A549 (cell line): Measurements from ENCODE around the gene INPP5B. TPM values are rescaled to one million over a fixed set of nuclear protein-coding genes. Genes with fewer than 3 reads are reported as not detected.
A peak's percentile ranks its signal among the peaks of the same experiment; 100 is the strongest.

Experiments
- ATAC-seq, 2 experiments: fragments of 200-7000 bp in 1 of 2; fragments of >200 bp in 1 of 2; cut with Nextera tagmentation in 1 of 2; cut with Tn5 transposase in 1 of 2; 3 replicates each; pipeline versions ENCODE4 v1.8.0 to v1.9.1; 2018 to 2020; ENCODE audit warnings: mild to moderate bottlenecking in 1 of 2, moderate library complexity in 1 of 2
- CTCF ChIA-PET: fragments of 300-600 bp; sonication (Branson Sonifier 250); formaldehyde crosslinking; extraction: SDS; loops from one replicate; lab custom pipeline; 2021; ENCODE audit warnings: antibody characterized with exemption, inconsistent platforms; lab: Yijun Ruan, JAX
- POLR2A ChIA-PET: fragments of 350-600 bp; formaldehyde crosslinking; extraction: SDS; loops from one replicate; lab custom pipeline; 2021; ENCODE audit warnings: antibody characterized with exemption, inconsistent platforms; lab: Yijun Ruan, JAX
- DNase-seq, 2 experiments: peaks; one replicate each; pipeline versions ENCODE4 v3.0.0 to v3.0.0-alpha.2; 2011 to 2016; ENCODE audit warnings: low read depth in 1 of 2, low spot score in 1 of 2
- FAIRE-seq: peaks from 2 replicates; lab custom pipeline; 2011; peaks lifted over from hg19 to GRCh38; lab: Jason Lieb, UNC
- H3K27ac ChIP-seq, 2 experiments: fragments of >200 bp; sonication (Bioruptor Twin); formaldehyde crosslinking; 3 replicates each; pipeline ENCODE4 v1.5.1; 2016 to 2017
- H3K4me1 ChIP-seq: fragments of >200 bp; sonication (Bioruptor Twin); formaldehyde crosslinking; 3 replicates; pipeline ENCODE4 v1.6.1; 2016
- H3K4me2 ChIP-seq: fragments of >200 bp; sonication (Bioruptor Twin); formaldehyde crosslinking; 3 replicates; pipeline ENCODE4 v1.6.1; 2016
- H3K4me3 ChIP-seq: fragments of >200 bp; sonication (Bioruptor Twin); formaldehyde crosslinking; 3 replicates; pipeline ENCODE4 v1.5.1; 2016
- H3K9me3 ChIP-seq: fragments of >200 bp; sonication (Bioruptor Twin); formaldehyde crosslinking; 3 replicates; pipeline ENCODE4 v1.6.1; 2016
- CBX2 ChIP-seq: fragments of 200-600 bp; sonication (generic); IDR thresholded peaks from 2 replicates; pipeline ENCODE4 v1.6.1; 2016; ENCODE audit warnings: low read depth, mild to moderate bottlenecking, borderline replicate concordance
- CEBPB ChIP-seq, 2 experiments: fragments of >200 bp in 1 of 2; sonication (Bioruptor Twin) in 1 of 2; formaldehyde crosslinking in 1 of 2; IDR thresholded peaks; 2 replicates each; pipeline ENCODE4 v1.6.1; 2012 to 2016
- EHF ChIP-seq: fragments of 250-450 bp; sonication (Bioruptor Pico); IDR thresholded peaks from 2 replicates; pipeline ENCODE4 v1.5.0; 2020; ENCODE audit warnings: mild to moderate bottlenecking
- ESRRA ChIP-seq: fragments of 150-350 bp; IDR thresholded peaks from 2 replicates; pipeline ENCODE4 v1.6.1; 2014; ENCODE audit warnings: mild to moderate bottlenecking, low read length, borderline replicate concordance
- FOXS1 ChIP-seq: fragments of 250-450 bp; sonication (Bioruptor Pico); IDR thresholded peaks from 2 replicates; pipeline ENCODE4 v1.5.0; 2020; ENCODE audit warnings: mild to moderate bottlenecking, moderate library complexity
- HOXB13 ChIP-seq: fragments of 250-450 bp; sonication (Bioruptor Pico); IDR thresholded peaks from 2 replicates; pipeline ENCODE4 v1.5.0; 2020; ENCODE audit warnings: low read depth, mild to moderate bottlenecking, moderate library complexity
- HOXB5 ChIP-seq: fragments of 250-450 bp; sonication (Bioruptor Pico); IDR thresholded peaks from 2 replicates; pipeline ENCODE4 v1.5.0; 2020; ENCODE audit warnings: mild to moderate bottlenecking, moderate library complexity
- JUNB ChIP-seq: fragments of >200 bp; sonication (Bioruptor Twin); formaldehyde crosslinking; IDR thresholded peaks from 2 replicates; pipeline ENCODE4 v1.6.1; 2016
- KDM1A ChIP-seq: fragments of 200-600 bp; sonication (generic); IDR thresholded peaks from 2 replicates; pipeline ENCODE4 v1.6.1; 2016; ENCODE audit warnings: low read depth, mild to moderate bottlenecking
- KDM5A ChIP-seq: fragments of 200-600 bp; sonication (generic); IDR thresholded peaks from 2 replicates; pipeline ENCODE4 v1.6.1; 2016; ENCODE audit warnings: antibody characterized with exemption, mild to moderate bottlenecking
- MAFK ChIP-seq: fragments of 450-650 bp; IDR thresholded peaks from 2 replicates; pipeline ENCODE4 v1.6.1; 2014; ENCODE audit not compliant: partially characterized antibody
- MAZ ChIP-seq: fragments of 150-350 bp; IDR thresholded peaks from 2 replicates; pipeline ENCODE4 v1.6.1; 2014; ENCODE audit warnings: antibody characterized with exemption, low read depth, low read length, borderline replicate concordance
- MYC ChIP-seq: IDR thresholded peaks from 2 replicates; pipeline ENCODE4 v1.6.1; 2012; ENCODE audit warnings: mild to moderate bottlenecking, inconsistent platforms, low read length, improper control_type of control experiment, borderline replicate concordance
- NPAS2 ChIP-seq: fragments of 250-450 bp; sonication (Bioruptor Pico); IDR thresholded peaks from 2 replicates; pipeline ENCODE4 v1.8.0; 2022; ENCODE audit warnings: mild to moderate bottlenecking, moderate library complexity, borderline replicate concordance
- POLR2A ChIP-seq: IDR thresholded peaks from 2 replicates; pipeline ENCODE4 v1.6.1; 2012; ENCODE audit warnings: mild to moderate bottlenecking, low read length
- RAD21 ChIP-seq, 2 experiments: fragments of >200 bp in 1 of 2; sonication (Bioruptor Twin) in 1 of 2; formaldehyde crosslinking in 1 of 2; IDR thresholded peaks in 1 of 2; conservative IDR thresholded peaks in 1 of 2; 2 replicates in 1 of 2; 3 replicates in 1 of 2; pipeline ENCODE4 v1.6.1; 2012 to 2018; ENCODE audit warnings: inconsistent platforms in 1 of 2
- RCOR1 ChIP-seq: fragments of 150-350 bp; IDR thresholded peaks from 2 replicates; pipeline ENCODE4 v1.6.1; 2014; ENCODE audit warnings: antibody characterized with exemption, low read length, low read depth
- RFX5 ChIP-seq: fragments of 450-650 bp; IDR thresholded peaks from 2 replicates; pipeline ENCODE4 v1.7.1; 2014; ENCODE audit warnings: antibody characterized with exemption, mild to moderate bottlenecking, moderate library complexity
- TP53 ChIP-seq: fragments of 250-450 bp; sonication (Bioruptor Pico); IDR thresholded peaks from 2 replicates; pipeline ENCODE4 v1.5.0; 2021; ENCODE audit warnings: mild to moderate bottlenecking, moderate library complexity
- ZFP36 ChIP-seq: fragments of 450-650 bp; IDR thresholded peaks from 2 replicates; pipeline ENCODE4 v1.6.1; 2014; ENCODE audit warnings: borderline replicate concordance; ENCODE audit not compliant: partially characterized antibody
- ZSCAN20 ChIP-seq: fragments of 250-450 bp; sonication (Bioruptor Pico); IDR thresholded peaks from 2 replicates; pipeline ENCODE4 v1.8.0; 2022; ENCODE audit warnings: mild to moderate bottlenecking, moderate library complexity
- WGBS: methylation state at CpG from one replicate; pipeline ENCODE4 v1.1.6; 2017; ENCODE audit errors: missing lambda C conversion rate; 5-methylcytosine and 5-hydroxymethylcytosine counted together
- polyA plus RNA-seq, 4 experiments: library from polyadenylated mRNA; depleted of rRNA in 3 of 4; stranded (reverse); fragments of >200 nt; fragmentation: RNase III in 1 of 4; extraction: RNeasy Plus Mini Kit Qiagen cat#74134 plus additional on column Dnase treatment in 1 of 4; gene quantifications; 2 replicates in 3 of 4; 3 replicates in 1 of 4; pipeline ENCODE4 v1.2.3, GENCODE V29; 2011 to 2017
- TF ChIP-seq, protein P1 (sequence below): fragments of >200 bp; sonication (Bioruptor Twin); formaldehyde crosslinking; IDR thresholded peaks from 3 replicates; pipeline ENCODE4 v1.5.1; 2016
- TF ChIP-seq, protein P2 (sequence below): fragments of 200-600 bp; sonication (generic); IDR thresholded peaks from 2 replicates; pipeline ENCODE4 v1.6.1; 2016; ENCODE audit warnings: antibody characterized with exemption, mild to moderate bottlenecking, moderate library complexity
- TF ChIP-seq, protein P3 (sequence below): fragments of >200 bp; sonication (Bioruptor Twin); formaldehyde crosslinking; IDR thresholded peaks from 2 replicates; pipeline ENCODE4 v1.6.1; 2016

The INPP5B gene
- polyA plus RNA-seq, 2 of the 4 experiments (the other 2 are of a cell fraction): 4.9 to 11.1 TPM

DNA sequence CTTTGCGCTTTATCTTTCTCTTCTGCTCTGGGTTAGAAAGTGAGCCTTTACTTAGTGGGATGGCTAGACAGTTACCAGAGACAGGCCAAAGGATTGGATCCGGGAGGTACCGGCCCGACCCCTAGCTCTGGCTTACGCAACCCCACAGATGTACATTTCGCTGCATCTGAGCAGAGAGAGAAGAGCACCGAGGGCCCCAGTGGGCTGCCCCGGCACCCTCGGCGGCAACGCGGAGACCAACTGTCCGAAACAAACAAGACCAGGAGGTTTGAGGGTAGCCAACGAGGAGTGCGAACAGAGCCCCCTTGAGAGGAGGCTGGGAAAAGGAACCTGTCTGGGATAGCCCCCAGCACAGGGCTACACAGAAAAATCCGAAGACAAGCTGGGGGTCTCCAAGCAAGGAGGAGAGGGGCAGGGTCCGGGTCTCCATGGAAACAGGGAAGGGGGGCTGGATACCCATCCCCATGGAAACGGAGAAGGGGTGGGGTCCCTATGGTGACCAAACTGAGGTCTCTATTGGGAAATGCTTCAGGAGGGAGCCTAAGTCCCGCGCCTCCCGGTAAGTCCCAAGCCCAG, 87.8 kb downstream of the INPP5B start:
- peak; percentile 3 to 38 for ATAC-seq
- TF ChIP-seq ESRRA (no peak), MAZ (no peak), CEBPB (IDR thresholded peaks at IDR 0.05) (peak in 1 of 2 experiments; percentile 60; a peak in 2 of 4 replicates), MYC (no peak), TP53 (CRISPR knock-in tag) (no peak), KDM5A (0 out of 2 replicates have a peak, but pooled peaks have one; percentile 26), RAD21 (conservative IDR thresholded peaks at IDR 0.05 in 1 of 2, IDR thresholded peaks at IDR 0.05 in 1 of 2) (no peak)
- TF ChIP-seq, protein P1, sequence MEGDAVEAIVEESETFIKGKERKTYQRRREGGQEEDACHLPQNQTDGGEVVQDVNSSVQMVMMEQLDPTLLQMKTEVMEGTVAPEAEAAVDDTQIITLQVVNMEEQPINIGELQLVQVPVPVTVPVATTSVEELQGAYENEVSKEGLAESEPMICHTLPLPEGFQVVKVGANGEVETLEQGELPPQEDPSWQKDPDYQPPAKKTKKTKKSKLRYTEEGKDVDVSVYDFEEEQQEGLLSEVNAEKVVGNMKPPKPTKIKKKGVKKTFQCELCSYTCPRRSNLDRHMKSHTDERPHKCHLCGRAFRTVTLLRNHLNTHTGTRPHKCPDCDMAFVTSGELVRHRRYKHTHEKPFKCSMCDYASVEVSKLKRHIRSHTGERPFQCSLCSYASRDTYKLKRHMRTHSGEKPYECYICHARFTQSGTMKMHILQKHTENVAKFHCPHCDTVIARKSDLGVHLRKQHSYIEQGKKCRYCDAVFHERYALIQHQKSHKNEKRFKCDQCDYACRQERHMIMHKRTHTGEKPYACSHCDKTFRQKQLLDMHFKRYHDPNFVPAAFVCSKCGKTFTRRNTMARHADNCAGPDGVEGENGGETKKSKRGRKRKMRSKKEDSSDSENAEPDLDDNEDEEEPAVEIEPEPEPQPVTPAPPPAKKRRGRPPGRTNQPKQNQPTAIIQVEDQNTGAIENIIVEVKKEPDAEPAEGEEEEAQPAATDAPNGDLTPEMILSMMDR: no peak
- Histone ChIP-seq H3K9me3 (no peaks in the 10 kb centered on the region), H3K4me1 (peaks cover 34% of the 10 kb centered on the region), H3K4me3 (peak overlapping the region; percentile 79), H3K27ac (peak overlapping the region; percentile 93 to 96), H3K4me2 (peak overlapping the region; percentile 77)
- 5% methylated on average over 14 of the region's 21 CpGs for WGBS
- FAIRE-seq: no peak
- POLR2A ChIA-PET: interaction anchor here (0.7 to 1.4 kb wide), 8 partner anchors 8 to 141 kb away, joined by 3 to 14 read pairs (median 3); partner anchors contain the start of genes C1orf122 and YRDC
- CTCF ChIA-PET: interaction anchor here (0.7 to 2.8 kb wide), 19 partner anchors 8 to 170 kb away, joined by 3 to 29 read pairs (median 5); no protein-coding TSS in a partner anchor
- no peak for DNase-seq

DNA sequence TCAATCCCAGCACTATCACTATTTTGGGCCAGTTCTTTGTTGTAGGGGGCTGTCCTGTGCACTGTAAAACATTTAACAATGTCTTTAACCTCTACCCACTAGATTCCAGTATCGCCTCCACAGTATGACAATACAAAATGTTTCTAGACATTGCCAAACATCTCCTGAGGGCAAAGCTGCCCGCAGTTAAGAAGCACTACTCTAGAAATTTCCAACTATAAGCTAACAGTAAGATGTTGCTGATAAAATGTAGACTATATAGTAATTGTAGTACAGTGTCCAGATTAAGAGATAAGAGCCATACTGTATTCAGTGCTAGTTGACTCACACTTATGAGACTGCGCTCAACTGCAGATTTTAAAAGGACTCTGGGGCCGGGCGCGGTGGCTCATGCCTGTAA, 92.4 kb downstream of the INPP5B start:
- H3K4me1 ChIP-seq: peaks cover 6% of the 10 kb centered on the region
- ChIA-PET CTCF (interaction anchor here (1.3 kb wide), 1 partner anchor 46 kb away, joined by 3 read pairs; no protein-coding TSS in a partner anchor), POLR2A (no interaction called here)
- no peak for TF ChIP-seq POLR2A
- TF ChIP-seq, protein P2, sequence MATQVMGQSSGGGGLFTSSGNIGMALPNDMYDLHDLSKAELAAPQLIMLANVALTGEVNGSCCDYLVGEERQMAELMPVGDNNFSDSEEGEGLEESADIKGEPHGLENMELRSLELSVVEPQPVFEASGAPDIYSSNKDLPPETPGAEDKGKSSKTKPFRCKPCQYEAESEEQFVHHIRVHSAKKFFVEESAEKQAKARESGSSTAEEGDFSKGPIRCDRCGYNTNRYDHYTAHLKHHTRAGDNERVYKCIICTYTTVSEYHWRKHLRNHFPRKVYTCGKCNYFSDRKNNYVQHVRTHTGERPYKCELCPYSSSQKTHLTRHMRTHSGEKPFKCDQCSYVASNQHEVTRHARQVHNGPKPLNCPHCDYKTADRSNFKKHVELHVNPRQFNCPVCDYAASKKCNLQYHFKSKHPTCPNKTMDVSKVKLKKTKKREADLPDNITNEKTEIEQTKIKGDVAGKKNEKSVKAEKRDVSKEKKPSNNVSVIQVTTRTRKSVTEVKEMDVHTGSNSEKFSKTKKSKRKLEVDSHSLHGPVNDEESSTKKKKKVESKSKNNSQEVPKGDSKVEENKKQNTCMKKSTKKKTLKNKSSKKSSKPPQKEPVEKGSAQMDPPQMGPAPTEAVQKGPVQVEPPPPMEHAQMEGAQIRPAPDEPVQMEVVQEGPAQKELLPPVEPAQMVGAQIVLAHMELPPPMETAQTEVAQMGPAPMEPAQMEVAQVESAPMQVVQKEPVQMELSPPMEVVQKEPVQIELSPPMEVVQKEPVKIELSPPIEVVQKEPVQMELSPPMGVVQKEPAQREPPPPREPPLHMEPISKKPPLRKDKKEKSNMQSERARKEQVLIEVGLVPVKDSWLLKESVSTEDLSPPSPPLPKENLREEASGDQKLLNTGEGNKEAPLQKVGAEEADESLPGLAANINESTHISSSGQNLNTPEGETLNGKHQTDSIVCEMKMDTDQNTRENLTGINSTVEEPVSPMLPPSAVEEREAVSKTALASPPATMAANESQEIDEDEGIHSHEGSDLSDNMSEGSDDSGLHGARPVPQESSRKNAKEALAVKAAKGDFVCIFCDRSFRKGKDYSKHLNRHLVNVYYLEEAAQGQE: no peak
- TF ChIP-seq ESRRA: no peak
- TF ChIP-seq FOXS1 (CRISPR knock-in tag): no peak
- no peak for TF ChIP-seq KDM1A
- TF ChIP-seq NPAS2: no peak
- TF ChIP-seq, protein P3, sequence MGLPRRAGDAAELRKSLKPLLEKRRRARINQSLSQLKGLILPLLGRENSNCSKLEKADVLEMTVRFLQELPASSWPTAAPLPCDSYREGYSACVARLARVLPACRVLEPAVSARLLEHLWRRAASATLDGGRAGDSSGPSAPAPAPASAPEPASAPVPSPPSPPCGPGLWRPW: no peak
- TF ChIP-seq CEBPB (IDR thresholded peaks at IDR 0.05): no peak
- H3K9me3 ChIP-seq: no peaks in the 10 kb centered on the region
- no peak for ATAC-seq
- H3K27ac ChIP-seq: no peak overlapping the region
- no peak for DNase-seq
- FAIRE-seq: no peak
- WGBS: 87% methylated on average over 6 of the region's 6 CpGs
- no peak overlapping the region for H3K4me3 ChIP-seq
- no peak overlapping the region for H3K4me2 ChIP-seq

DNA sequence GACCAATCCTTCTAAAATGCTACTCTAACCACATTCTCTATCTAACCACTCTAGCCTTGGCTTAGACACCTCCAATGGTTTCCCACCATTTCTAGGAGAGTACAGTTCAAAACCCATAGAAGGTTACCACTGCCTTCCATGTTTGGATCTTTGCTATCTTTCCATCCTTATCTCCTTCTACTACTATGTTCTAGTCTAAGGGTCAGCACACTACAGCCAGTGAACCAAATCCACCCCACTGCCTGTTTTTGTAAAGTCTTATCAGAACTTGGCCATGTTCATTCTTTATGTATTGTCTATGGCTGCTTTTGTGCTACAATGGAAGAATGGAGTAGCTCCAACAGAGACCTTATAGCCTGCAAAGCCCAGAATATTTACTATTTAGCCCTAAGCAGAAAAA, 93.7 kb downstream of the INPP5B start:
- ATAC-seq (no peak), FAIRE-seq (no peak), DNase-seq (no peak)
- ChIA-PET POLR2A (no interaction called here), CTCF (interaction anchor here (1.2 to 1.3 kb wide), 2 partner anchors 9 to 44 kb away, joined by 3 read pairs; no protein-coding TSS in a partner anchor)
- H3K4me1 ChIP-seq: peaks cover 3% of the 10 kb centered on the region
- no peaks in the 10 kb centered on the region for H3K9me3 ChIP-seq
- no peak overlapping the region for H3K4me3 ChIP-seq
- no peak for TF ChIP-seq JUNB
- TF ChIP-seq ZFP36: no peak
- no peak for TF ChIP-seq MAFK
- no peak for TF ChIP-seq HOXB13
- no peak for TF ChIP-seq EHF (CRISPR knock-in tag)
- TF ChIP-seq TP53 (CRISPR knock-in tag): no peak
- no peak for TF ChIP-seq NPAS2
- no peak for TF ChIP-seq RFX5
- no peak for TF ChIP-seq CBX2
- no peak for TF ChIP-seq ZSCAN20 (CRISPR knock-in tag)
- TF ChIP-seq RCOR1: no peak
- no peak for TF ChIP-seq HOXB5
- TF ChIP-seq CEBPB (IDR thresholded peaks at IDR 0.05): no peak
- no peak overlapping the region for H3K27ac ChIP-seq
- no peak overlapping the region for H3K4me2 ChIP-seq
